ENCODE data around the gene PDE3A.
"Not testable (repeated sequence)": the region's sequence is repeated elsewhere in the genome, so short reads cannot be mapped to it uniquely, and the experiment has no call there.

PDE3A gene

DNA sequence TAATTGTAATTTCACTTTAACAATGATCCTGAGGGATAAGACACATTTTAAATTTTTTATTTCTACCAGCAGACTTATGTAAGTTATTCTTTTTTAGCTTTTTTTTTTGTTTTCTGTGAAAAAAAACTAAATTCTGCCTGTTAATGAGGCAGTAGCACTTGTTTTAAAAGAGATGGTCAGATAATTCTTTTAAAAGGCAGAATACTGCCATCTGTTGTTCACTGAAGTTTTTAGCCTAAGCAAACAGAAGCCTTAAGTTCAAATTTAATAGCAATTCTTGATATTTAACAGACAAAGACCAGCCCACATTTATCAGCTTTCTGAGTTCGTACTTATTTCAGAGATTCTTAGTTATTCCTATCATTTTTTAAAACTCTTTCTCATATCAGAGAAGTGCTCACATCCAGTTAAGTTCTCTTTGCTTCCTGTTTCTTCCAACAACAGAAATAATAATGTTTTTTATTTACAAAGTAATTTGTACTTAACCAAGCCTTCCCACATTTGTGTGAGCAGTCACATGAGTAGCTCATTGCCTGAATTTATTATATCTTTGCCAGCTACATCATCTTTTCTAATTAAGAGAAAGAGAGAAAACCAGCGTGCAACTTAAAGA lies 233.4 kb downstream of the PDE3A start:
- DNase-seq = peak in 1 of 51 donors; percentile 25

DNA sequence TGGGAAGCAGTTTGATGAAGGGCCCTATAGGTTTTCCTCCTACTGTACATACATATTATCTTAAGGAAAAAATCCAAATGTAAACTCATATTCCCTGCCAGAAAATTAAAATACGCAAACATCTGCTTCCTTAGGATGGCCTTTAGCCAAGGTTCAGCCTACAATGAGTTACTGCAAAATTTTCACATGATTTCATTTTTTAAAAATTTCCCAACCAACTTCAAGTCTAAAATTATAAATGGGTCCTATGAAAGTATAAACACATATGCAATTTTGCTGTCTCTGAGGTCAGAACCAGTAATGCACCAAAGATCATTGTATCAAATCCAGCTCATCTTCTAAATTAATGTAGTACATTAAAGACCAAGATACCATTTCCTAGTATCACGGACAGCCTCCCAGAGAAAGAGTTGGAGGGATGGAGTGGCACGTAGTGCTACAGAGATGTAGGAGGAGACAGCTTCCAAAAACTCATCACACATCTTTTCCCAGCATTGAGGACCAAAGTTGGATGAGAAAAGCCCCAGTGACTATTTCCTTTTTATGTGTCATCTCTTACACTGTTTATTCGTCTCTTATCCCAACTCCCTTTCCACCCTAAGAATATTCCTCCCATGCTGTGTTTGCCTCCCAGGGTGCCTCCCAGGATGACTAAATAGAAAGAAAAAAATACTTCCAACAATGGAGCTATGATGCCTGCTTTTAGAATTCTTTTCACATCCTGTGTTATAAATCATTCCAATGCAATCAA lies 234.5 kb downstream of the PDE3A start:
- DNase-seq = no peak

DNA sequence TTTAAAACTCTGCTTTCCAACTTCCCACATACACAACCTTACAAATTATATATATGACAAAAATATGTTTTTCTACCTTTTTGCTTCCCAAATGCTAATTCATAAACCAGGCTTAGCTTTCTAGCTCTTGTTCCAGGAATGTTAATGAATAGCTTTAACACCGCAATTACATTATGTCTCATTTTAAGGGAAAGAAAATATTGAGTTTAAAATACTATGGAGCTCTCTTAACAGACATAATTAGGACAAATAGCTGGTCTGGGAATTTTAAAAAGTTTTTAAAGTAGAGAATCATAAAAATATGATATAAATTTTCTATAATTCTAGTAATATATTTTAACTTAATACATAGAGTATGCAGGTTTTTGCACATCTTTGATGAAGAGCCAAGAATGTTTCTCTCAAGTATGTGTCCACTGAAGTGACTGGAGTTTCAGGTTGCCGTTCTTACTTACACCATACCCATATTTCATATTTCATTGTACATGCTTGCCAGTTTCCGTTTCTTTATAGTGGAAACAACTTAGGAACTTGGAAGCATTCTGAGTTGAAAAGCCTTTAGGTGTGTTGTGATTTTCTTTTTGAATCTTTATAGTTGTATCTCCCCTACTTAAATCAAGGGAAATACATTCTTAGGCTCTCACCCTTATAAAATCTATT lies 236.2 kb downstream of the PDE3A start:
- DNase-seq = no peak

DNA sequence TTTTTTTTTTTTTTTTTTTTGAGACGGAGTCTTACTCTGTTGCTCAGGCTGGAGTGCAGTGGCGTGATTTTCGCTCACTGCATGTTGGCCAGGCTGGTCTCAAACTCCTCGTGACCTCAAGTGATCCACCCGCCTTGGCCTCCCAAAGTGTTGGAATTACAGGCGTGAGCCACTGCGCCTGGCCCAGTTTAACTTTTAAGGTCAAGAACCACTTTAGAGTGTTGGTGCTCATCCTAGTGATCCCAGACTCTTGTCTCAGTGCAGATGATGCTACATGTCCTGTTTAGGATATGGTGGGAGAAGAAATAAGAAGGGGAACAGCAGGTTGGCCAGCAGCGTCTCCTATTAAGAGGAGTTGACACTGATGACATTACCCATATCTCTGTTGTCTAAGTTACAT lies 246.7 kb downstream of the PDE3A start:
- not testable (repeated sequence) for DNase-seq

DNA sequence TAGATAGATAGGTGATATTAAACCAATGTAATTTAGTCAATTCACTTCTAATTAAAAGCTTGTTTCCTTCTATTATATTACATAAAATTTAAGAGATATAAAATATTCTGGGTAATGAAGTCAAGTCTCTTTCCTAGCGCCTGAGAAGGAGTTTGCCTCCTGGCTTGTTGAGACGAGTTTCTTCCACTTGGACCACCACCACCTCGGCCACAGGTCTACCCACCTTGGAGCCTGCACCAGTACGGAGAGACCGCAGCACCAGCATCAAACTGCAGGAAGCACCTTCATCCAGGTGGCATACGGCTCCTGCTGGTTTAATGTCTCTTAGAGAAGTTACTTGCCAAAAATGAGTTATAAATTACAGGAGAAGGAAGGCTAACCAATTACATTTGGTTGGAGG lies 247.8 kb downstream of the PDE3A start:
- DNase-seq = no peak

DNA sequence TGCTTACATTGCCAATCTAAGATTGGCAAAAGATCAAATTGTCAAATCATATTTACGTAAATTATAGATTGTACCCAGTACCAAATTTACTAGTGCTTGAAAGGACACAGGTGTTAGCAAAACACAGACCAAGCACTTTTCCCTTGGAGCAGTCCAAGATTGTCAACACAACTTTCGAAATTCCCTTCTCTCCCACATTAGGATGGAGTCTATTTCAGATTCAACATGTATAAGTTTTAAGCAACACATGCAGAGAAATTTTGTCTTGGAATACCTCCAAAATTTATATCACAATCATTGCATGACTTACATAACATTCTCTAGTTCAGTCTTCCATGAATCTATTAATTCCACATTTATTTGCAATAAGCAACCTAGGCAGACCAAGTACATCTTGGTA lies 251.9 kb downstream of the PDE3A start:
- no peak for DNase-seq

DNA sequence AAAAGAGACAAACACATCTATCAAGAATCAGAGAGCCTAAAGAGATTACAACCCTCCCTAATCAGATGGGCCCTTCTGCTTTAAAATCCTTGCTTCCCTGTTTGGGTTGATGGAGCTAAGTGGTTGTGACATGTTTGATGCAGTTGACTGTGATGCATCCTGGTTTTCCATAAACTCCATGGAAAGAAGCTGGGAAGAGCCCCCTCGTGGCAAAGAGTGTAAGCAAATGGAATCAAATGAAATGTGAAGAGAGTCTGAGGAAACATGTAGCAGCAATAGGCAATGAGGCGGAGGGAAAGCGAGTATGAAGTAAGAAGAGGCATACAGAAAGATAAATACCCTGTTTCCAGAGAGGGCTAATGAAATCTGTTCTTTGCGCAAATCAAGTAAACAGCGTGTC lies 256.4 kb downstream of the PDE3A start:
- no peak for DNase-seq

DNA sequence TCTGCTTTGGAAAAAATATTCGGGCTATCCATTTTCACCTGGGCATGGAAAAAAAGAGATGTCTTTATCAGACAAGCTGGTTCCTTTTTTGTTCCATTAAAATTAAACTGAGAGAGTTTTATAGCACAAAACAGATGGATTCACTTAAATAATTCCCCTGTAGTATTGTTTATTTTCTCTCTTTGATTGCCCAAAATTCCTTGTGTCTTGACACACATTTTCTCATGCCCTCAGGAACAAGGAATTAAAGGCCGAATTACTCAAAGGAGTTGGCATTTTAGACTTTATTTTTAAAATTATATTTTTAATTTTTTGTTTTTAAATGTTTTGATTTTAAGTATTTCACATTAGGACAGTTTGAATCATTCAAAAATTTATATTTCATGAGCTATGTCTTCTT lies 257.2 kb downstream of the PDE3A start:
- no peak for DNase-seq

DNA sequence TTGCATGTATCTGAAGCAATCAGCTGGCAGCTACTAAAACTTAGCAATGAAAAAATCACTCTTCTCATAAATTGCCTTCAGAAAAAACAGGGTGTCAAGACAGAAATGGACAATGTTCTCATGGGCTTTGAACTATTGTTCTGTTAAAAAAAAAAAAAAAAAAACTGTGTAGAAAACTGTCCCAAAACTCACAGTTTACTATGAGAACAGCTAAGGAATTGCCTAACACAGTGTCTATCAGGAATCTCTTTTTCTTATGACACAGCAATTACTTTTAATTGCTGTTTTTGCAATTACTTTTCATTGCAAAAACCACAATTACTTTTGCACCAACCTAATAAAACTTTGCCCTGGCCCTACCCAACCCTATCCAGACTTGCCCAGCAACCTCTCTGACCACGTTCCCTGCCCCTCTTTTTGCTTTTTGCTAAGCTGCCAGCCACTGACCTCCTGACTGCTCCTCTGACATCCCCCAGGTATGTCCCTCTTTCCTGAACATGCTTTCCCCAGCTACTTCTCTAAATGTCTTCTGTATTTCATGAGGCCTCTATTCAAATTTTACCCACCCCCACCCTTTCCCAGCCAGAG lies 258.8 kb downstream of the PDE3A start:
- DNase-seq = no peak

DNA sequence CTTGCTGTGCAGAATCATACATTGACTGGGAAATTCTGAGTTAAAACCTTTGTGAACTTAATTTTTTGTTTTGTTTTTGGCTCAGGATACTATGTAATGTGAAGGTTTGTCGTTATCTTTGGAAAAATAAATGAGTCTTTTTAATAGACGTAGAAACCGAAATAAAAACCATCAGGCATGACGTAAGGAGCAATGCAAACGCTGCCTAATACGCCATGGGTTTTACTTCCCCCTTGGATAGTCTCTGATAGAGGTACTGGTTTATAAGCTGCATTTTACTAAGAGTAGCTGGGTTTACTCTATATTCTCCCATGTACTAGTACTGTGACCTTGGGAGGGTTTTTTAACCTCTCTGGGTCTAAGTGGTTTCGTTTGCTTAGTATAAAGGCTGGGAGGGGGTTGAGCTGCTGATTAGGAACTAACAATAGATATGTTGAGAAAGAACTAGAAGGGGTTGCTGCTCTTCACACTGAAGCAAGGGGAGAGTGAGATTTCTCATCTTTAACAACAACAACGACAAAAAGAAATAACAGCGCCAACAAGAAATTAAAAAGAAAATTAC lies 260.0 kb downstream of the PDE3A start:
- DNase-seq = no peak

DNA sequence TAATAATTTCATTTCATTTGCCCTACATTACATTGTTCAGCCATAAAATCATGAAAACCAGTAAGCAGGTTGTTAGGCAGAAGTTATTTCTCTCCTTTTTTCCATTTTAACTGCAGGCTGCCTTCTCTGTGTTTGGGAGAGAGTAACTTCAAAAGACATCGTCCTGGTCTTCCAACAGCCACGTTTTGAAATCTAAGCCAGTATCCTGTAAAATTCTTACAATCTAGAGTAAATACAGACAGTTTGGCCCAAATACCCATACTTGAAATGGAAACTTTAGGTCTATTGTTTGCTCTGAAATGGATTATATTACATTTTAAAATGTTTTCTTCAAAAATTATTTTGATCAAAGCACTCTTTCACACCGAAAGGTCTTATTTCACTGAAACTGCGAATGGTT lies 260.7 kb downstream of the PDE3A start:
- no peak for DNase-seq

DNA sequence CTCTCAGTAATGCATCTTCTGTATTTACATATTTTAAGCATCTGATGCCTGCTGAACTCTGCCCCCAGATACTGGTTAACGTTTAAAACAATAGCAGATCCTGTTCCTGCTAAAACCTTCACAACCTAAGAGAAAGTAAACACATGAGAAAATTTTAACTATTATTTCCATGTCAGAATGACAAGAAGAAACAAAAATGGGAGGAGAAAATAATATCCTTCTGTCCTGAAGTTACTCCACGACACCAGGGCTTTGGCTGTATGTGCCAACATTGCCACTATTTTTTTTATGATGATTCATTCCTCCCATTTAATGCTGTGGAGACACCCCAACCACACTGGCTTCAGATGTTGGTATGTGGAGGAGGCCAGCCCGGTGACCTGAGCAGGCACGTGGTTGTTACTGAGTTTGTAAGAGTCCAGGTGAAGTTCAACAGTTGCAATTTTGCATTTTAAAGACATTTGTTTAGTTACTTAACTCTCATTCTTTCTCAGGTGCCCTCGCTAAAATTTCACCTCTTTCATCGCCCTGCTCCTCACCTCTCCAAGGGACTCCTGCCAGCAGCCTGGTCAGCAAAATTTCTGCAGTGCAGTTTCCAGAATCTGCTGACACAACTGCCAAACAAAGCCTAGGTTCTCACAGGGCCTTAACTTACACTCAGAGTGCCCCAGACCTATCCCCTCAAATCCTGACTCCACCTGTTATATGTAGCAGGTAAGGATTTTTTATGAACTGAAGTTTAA lies 261.2 kb downstream of the PDE3A start:
- DNase-seq = no peak

DNA sequence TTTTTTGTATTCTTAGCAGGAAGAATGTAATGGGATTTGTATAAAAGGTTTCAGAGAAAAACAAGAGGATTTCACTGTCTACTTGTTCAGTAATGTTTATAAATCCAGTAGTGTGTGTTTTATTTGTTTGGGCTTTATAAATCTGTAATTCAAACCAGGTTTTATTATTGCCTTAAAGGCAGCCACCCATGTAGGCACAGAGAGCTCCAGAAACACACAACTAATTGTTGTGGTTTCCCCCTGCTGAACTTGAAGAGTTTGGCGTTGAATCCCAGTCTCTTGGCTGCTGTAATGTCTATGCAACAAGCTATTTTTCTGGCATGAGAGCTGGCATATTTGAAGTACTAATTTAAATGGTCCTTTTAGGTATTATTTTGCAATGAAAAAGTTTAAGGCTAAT lies 263.4 kb downstream of the PDE3A start:
- peak in 1 of 51 donors; percentile 1 for DNase-seq

DNA sequence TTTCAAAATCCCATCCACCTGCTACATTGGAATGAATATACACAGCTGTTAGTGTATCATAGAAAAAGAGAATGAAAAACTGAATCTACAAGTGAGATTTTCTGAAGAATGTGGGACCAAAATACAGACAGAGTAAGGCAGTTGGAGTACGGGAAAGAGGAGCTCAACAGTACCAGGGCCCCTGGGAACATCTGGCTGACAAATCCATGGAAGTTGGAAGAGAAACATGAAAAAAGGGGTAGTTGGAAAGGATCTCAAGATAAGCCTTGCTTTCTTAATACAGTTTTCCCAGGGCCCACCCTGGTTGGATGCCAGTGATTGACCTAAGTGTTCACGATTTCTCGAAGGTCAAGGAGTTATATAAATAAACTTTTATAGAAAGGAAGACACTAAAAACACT lies 272.8 kb downstream of the PDE3A start:
- DNase-seq = no peak

DNA sequence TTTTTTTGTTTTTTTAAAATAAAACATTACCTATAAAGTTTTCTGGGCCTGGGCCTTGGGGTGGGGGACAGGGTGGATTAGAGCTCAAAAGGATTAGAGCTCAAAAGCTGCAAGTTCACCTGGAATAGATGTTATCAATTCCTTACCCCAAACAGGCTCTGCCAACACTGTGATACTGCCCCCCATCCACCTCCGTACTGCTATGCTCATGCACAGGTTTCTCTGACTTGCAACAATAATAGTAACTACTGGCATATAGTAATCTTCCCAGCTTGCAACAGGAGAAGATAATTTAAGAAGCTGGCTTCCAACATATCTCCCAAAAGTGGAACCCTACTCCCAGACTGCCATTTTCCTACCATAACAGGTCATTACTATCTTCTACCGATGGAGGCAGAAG lies 275.5 kb downstream of the PDE3A start:
- no peak for DNase-seq

DNA sequence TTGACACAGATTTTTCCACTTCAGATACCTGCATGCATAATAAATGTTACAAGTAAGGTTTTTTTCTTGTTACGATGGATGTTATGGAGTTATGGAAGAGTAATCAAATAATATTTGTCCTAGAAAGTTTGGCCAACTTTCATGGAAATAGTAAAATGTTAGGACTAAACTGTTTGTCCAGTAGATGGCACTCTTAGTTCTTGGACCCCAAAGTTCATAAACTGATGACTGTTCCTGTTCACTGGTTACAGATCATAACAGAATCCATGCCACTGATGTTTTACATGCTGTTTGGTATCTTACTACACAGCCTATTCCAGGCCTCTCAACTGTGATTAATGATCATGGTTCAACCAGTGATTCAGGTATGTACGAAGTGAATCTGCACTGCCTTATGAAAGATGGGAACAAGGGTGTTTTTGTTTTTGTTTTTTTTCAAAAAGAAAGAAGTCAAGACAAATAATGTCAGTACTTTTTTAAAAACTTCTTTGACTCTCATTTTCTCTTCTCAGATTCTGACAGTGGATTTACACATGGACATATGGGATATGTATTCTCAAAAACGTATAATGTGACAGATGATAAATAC lies 278.0 kb downstream of the PDE3A start:
- DNase-seq = peak in 1 of 51 donors; percentile 49

DNA sequence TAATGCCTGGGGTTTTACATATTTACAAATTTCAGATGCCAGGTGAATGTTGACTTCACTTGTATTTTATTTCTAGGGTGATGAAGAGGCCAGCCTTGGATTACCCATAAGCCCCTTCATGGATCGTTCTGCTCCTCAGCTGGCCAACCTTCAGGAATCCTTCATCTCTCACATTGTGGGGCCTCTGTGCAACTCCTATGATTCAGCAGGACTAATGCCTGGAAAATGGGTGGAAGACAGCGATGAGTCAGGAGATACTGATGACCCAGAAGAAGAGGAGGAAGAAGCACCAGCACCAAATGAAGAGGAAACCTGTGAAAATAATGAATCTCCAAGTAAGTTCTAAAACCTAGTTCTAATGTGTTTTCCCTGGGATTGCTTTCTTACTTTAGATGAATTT lies 285.5 kb downstream of the PDE3A start:
- DNase-seq = no peak

DNA sequence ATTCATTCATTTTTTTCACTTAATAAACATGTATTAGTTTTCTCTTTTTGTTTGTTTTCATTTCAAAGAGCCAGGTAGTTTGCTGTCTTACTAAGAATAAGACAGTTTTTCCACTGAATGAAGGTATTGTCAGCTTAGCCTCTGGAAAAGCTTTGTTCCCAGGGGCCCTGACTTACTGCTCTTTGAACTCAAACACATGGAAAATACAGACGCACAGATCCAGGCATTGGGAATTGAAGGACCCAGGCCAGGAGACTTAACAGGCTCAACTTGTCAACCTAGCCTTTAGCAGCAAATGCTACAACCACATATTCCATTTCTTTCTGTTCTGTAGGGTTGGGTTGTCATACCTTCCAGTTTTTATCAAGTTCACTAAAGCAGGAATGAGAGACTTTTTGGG lies 288.3 kb downstream of the PDE3A start:
- no peak for DNase-seq

DNA sequence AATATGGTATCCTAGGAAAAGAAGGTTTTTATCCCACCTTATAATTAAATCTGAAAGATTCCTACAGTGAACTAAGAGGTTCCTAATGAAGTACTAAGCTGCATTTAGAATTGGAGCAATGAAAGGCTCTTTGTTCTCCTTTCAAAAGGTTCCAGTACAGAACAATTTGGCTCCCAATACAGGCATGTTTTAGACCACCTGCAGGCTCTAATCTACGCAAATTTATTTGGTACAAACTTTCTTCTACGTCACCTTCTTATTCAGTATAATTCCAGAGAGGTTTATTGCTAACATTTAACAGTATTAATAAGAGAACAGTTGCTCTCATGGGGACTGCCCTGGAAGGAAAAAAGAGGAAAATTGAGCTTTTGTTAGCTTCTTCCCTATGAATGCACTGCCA lies 289.2 kb downstream of the PDE3A start:
- DNase-seq = peak in 1 of 51 donors; percentile 21

DNA sequence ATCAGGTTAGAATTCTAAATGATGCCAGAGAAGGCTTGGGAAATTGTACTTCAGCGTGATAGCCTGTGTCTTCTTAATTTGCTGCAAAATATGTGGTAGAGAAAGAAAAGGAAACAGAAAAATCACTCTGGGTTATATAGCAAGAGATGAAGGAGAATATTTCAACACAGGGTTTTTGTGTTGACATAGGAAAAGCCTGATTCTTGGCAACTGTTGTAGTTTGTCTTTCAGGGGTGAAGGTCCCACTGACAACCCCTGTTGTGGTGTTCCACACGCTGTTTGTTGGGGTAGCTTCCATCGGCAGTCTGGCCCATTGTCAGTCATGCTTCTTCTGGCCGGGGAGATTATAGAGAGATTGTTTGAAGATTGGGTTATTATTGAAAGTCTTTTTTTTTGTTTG lies 313.0 kb downstream of the PDE3A start:
- DNase-seq = no peak

DNA sequence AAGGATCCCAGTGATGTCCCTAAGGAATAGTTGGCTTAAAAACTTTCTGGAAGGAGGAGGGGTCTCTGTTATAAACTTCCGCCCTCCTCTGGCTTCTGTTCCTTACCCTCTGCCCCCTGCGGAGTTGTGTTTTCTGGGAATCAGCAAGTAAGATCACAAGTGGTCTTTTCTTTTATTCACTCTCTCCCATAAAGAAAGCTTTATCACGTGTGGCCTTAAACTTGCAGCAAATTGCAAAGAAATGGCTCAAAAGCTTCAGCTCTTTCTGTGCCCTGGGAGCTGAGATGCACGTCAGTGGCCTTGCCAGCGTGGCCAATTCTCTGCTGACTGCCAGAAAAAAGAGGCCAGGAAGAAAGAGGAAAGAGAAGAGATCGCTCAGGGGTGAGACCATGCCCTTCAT lies 326.9 kb downstream of the PDE3A start, which contains the start of gene SLCO1C1:
Gene SLCO1C1, plus strand, starts transcription at position 101 of the 400 bp plus-strand sequence. CDS start 4,245 bp downstream, outside the sequence.
- DNase-seq = peak in 19 of 51 donors; percentile 4 to 36 (median 16)

Measured in hypothalamus (tissue), 51 donors.